ENCODE data around the gene KPNB1.
A peak's percentile ranks its signal among the peaks of the same experiment; 100 is the strongest.

The KPNB1 gene

GRCh38 chr17:47641202-47641601 lies 8.5 kb upstream of the KPNB1 start:
- Histone ChIP-seq H3K4me3 (ENCODE audit: low read length) (no peak overlapping the region), H3K27ac (ENCODE audit: low read length) (no peak overlapping the region), H3K9me3 (ENCODE audit: control insufficient read depth, low read depth, low read length) (no peaks in the 10 kb centered on the region), H3K36me3 (ENCODE audit: control insufficient read depth, low read depth, low read length) (peaks cover 3% of the 10 kb centered on the region), H3K4me1 (ENCODE audit: control insufficient read depth, low read depth, low read length) (no peaks in the 10 kb centered on the region), H3K27me3 (ENCODE audit: control insufficient read depth, insufficient read depth, low read length) (no peaks in the 10 kb centered on the region), H3K9ac (ENCODE audit: low read length) (no peak overlapping the region)

DNA sequence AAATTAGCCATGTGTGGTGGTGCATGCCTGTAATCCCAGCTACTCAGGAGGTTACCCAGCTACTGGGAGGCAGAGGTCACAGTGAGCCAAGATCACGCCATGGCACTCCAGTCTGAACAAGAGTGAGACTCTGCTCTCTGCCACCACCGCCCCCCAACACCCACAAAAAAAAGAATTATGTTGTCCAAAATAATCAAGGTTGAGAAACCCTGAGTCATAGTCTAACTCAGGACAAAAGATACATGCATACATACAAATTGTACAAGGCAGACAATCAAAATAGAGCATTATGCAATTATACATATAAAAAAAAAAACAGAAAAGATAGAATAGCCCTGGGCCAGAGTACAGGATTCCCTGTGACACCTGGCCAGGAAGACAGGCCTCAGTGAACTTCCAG lies 6.6 kb upstream of the KPNB1 start:
- no peak overlapping the region for H3K27ac ChIP-seq (ENCODE audit: low read length)
- H3K36me3 ChIP-seq (ENCODE audit: control insufficient read depth, low read depth, low read length) = no peaks in the 10 kb centered on the region
- no peak overlapping the region for H3K4me3 ChIP-seq (ENCODE audit: low read length)
- H3K9ac ChIP-seq (ENCODE audit: low read length) = no peak overlapping the region
- no peaks in the 10 kb centered on the region for H3K27me3 ChIP-seq (ENCODE audit: control insufficient read depth, insufficient read depth, low read length)
- no peaks in the 10 kb centered on the region for H3K4me1 ChIP-seq (ENCODE audit: control insufficient read depth, low read depth, low read length)
- no peaks in the 10 kb centered on the region for H3K9me3 ChIP-seq (ENCODE audit: control insufficient read depth, low read depth, low read length)

DNA sequence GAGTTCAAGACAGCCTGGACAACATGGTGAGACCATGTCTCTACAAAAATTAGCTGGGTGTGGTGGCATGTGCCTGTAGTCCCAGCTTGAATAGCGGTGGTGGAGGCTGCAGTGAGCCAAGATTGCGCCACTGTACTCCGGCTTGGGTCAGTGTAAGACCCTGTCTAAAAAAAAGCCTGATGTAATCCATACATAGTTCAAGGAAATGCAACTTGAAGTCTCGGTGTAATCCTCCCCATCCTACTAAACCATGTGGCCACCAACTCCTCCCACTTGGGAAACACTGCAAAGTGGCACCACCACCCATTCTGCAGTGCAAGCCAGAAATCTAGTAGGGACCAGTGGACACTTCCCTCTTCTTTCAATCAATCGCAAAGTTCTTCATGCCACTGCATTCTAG lies 5.4 kb upstream of the KPNB1 start:
- H3K4me3 ChIP-seq (ENCODE audit: low read length) = no peak overlapping the region
- no peaks in the 10 kb centered on the region for H3K36me3 ChIP-seq (ENCODE audit: control insufficient read depth, low read depth, low read length)
- no peak overlapping the region for H3K27ac ChIP-seq (ENCODE audit: low read length)
- no peak overlapping the region for H3K9ac ChIP-seq (ENCODE audit: low read length)
- no peaks in the 10 kb centered on the region for H3K9me3 ChIP-seq (ENCODE audit: control insufficient read depth, low read depth, low read length)
- H3K27me3 ChIP-seq (ENCODE audit: control insufficient read depth, insufficient read depth, low read length) = no peaks in the 10 kb centered on the region
- H3K4me1 ChIP-seq (ENCODE audit: control insufficient read depth, low read depth, low read length) = no peaks in the 10 kb centered on the region

- no peaks in the 10 kb centered on the region for H3K9me3 ChIP-seq (ENCODE audit: control insufficient read depth, low read depth, low read length)
- peak overlapping the region; percentile 39 for H3K27ac ChIP-seq (ENCODE audit: low read length)
- H3K36me3 ChIP-seq (ENCODE audit: control insufficient read depth, low read depth, low read length) = peaks cover 42% of the 10 kb centered on the region
- H3K4me3 ChIP-seq (ENCODE audit: low read length) = peak overlapping the region; percentile 70
- H3K27me3 ChIP-seq (ENCODE audit: control insufficient read depth, insufficient read depth, low read length) = no peaks in the 10 kb centered on the region
- H3K9ac ChIP-seq (ENCODE audit: low read length) = peak overlapping the region; percentile 79
- peaks cover 17% of the 10 kb centered on the region for H3K4me1 ChIP-seq (ENCODE audit: control insufficient read depth, low read depth, low read length)
These were observed 329 bp downstream of the KPNB1 start for GRCh38 chr17:47649972-47650524.

DNA sequence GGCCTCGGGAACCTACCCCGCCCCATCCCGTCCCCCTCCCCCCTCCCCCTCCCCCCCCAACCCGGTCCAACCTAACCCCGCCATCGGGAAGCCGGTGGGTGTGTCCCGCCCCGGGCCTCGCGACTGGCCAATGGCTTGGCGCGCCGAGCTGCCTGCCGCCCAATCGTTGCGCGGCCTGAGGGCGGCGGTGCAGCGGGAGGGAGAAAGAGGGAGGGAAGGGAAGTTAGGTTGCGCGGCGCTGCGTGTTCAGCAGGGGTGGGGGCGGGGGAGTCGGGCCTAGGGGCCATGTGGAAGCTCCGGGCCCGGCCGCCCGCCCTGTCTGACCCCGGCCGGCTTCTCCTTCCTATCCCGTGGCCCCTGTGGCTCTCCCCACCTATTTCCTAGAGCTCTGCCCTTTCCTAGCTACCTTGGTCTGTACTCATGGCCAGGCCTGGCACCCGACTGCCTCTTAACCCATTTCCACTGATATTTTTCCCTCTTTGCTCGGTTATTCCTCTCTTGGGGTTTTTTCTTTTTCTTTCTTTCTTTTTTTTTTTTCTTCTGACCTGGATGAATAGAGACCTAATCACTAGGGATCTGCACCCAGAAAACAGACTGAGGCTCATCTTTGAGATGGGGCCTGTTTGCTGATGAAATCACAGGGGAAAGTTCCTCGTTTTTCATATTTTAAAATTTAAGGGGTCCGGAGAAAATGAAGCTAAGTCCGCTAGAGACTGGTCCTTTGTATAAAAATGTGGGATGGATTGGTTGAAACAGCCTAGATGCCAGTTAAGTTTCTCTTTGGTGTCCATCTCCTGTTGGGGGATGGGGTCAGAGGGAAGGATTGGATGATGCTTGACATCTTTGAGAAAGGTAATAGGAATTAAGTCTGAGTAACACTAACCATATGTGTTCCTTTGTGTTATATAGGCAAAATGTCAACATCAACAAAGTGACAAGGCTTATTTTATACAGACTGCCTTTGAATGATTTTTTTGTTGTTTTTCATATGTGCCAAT lies 1.1 kb downstream of the KPNB1 start:
- Histone ChIP-seq H3K9ac (ENCODE audit: low read length) (peak overlapping the region; percentile 94), H3K36me3 (ENCODE audit: control insufficient read depth, low read depth, low read length) (peaks cover 50% of the 10 kb centered on the region), H3K27me3 (ENCODE audit: control insufficient read depth, insufficient read depth, low read length) (no peaks in the 10 kb centered on the region), H3K4me1 (ENCODE audit: control insufficient read depth, low read depth, low read length) (peaks cover 17% of the 10 kb centered on the region), H3K9me3 (ENCODE audit: control insufficient read depth, low read depth, low read length) (no peaks in the 10 kb centered on the region), H3K27ac (ENCODE audit: low read length) (peak overlapping the region; percentile 80), H3K4me3 (ENCODE audit: low read length) (peak overlapping the region; percentile 94)

- Histone ChIP-seq H3K36me3 (ENCODE audit: control insufficient read depth, low read depth, low read length) (peaks cover 58% of the 10 kb centered on the region), H3K9me3 (ENCODE audit: control insufficient read depth, low read depth, low read length) (no peaks in the 10 kb centered on the region), H3K4me1 (ENCODE audit: control insufficient read depth, low read depth, low read length) (peaks cover 17% of the 10 kb centered on the region), H3K27ac (ENCODE audit: low read length) (no peak overlapping the region), H3K27me3 (ENCODE audit: control insufficient read depth, insufficient read depth, low read length) (no peaks in the 10 kb centered on the region), H3K9ac (ENCODE audit: low read length) (peak overlapping the region; percentile 94), H3K4me3 (ENCODE audit: low read length) (peak overlapping the region; percentile 94)
These were observed 2.0 kb downstream of the KPNB1 start for GRCh38 chr17:47651704-47652103.

DNA sequence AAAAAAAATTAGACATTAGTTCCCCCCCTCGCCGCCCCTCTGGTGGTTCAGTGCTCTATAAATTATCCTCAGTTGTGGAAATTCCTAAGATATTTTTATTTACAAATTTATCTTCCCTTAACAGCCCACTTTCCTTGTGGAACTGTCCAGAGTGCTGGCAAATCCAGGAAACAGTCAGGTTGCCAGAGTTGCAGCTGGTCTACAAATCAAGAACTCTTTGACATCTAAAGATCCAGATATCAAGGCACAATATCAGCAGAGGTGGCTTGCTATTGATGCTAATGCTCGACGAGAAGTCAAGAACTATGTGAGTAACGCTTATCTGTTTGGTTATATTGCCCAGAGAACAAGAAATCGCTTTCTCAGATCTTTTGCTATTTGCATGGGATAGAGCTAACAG lies 2.9 kb downstream of the KPNB1 start:
- Histone ChIP-seq H3K36me3 (ENCODE audit: control insufficient read depth, low read depth, low read length) (peaks cover 67% of the 10 kb centered on the region), H3K4me1 (ENCODE audit: control insufficient read depth, low read depth, low read length) (peaks cover 17% of the 10 kb centered on the region), H3K9ac (ENCODE audit: low read length) (no peak overlapping the region), H3K9me3 (ENCODE audit: control insufficient read depth, low read depth, low read length) (no peaks in the 10 kb centered on the region), H3K27me3 (ENCODE audit: control insufficient read depth, insufficient read depth, low read length) (no peaks in the 10 kb centered on the region), H3K27ac (ENCODE audit: low read length) (no peak overlapping the region), H3K4me3 (ENCODE audit: low read length) (peak overlapping the region; percentile 27)

DNA sequence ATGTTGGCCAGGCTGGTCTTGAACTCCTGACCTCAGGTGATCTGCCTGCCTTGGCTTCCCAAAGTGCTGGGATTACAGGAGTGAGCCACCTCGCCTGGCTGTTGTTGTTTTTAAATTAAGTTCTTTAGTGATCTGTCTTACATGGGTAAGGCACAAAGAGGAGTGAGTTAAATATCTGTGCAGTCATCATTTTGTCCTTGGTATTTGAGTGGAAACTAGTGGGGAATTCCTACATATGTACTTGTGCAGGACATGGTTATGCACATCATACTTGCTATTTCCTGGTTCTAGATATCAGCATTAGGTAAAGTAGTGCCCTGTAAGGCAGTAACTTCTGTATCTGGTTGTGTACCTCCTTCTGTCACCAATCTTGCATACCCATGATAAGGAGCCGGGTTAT lies 3.7 kb downstream of the KPNB1 start:
- Histone ChIP-seq H3K9me3 (ENCODE audit: control insufficient read depth, low read depth, low read length) (no peaks in the 10 kb centered on the region), H3K27me3 (ENCODE audit: control insufficient read depth, insufficient read depth, low read length) (no peaks in the 10 kb centered on the region), H3K4me3 (ENCODE audit: low read length) (no peak overlapping the region), H3K27ac (ENCODE audit: low read length) (no peak overlapping the region), H3K4me1 (ENCODE audit: control insufficient read depth, low read depth, low read length) (peaks cover 17% of the 10 kb centered on the region), H3K36me3 (ENCODE audit: control insufficient read depth, low read depth, low read length) (peaks cover 76% of the 10 kb centered on the region), H3K9ac (ENCODE audit: low read length) (no peak overlapping the region)

DNA sequence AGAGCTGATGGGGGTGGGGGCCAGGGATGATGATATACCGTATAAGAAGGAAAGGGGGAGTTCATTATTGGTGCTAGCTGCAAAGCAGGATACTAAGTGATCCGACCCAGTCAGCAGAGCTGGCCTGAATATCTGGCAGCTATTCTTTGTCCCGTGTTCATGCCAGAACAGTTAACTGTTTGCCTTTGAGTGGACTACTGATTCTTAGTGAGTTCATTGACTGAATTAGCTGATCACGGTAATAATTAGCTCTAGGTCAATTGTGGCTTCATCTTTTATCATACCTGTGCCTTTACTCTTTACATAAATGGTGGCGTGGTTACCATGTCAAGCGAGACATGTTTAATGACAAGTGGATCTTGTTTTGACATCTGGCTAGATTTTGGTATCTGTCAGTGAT lies 5.3 kb downstream of the KPNB1 start:
- Histone ChIP-seq H3K9ac (ENCODE audit: low read length) (no peak overlapping the region), H3K4me3 (ENCODE audit: low read length) (no peak overlapping the region), H3K27me3 (ENCODE audit: control insufficient read depth, insufficient read depth, low read length) (no peaks in the 10 kb centered on the region), H3K27ac (ENCODE audit: low read length) (no peak overlapping the region), H3K36me3 (ENCODE audit: control insufficient read depth, low read depth, low read length) (peaks cover 89% of the 10 kb centered on the region), H3K9me3 (ENCODE audit: control insufficient read depth, low read depth, low read length) (no peaks in the 10 kb centered on the region), H3K4me1 (ENCODE audit: control insufficient read depth, low read depth, low read length) (peaks cover 17% of the 10 kb centered on the region)

DNA sequence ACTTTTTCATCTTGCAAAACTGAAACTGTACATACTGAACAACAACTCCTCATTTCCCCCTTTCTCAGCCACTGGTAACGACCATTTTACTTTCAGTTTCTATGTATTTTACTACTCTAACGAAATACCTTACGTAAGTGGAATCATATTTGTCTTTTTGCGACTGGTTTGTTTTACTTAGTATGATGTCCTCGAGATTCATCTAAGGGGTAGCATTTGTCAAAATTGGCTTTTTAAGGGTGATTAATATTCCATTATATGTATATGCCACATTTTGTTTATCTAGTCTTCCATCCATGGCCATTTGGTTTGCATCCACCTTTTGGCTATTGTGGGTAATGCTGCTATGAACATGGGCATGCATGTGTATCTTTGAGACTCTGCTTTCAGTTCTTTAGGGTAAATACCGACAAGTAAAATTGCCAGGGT lies 10.4 kb downstream of the KPNB1 start:
- Histone ChIP-seq H3K27ac (ENCODE audit: low read length) (no peak overlapping the region), H3K9ac (ENCODE audit: low read length) (no peak overlapping the region), H3K4me1 (ENCODE audit: control insufficient read depth, low read depth, low read length) (peaks cover 11% of the 10 kb centered on the region), H3K9me3 (ENCODE audit: control insufficient read depth, low read depth, low read length) (no peaks in the 10 kb centered on the region), H3K4me3 (ENCODE audit: low read length) (no peak overlapping the region), H3K27me3 (ENCODE audit: control insufficient read depth, insufficient read depth, low read length) (no peaks in the 10 kb centered on the region), H3K36me3 (ENCODE audit: control insufficient read depth, low read depth, low read length) (peaks cover 97% of the 10 kb centered on the region)

DNA sequence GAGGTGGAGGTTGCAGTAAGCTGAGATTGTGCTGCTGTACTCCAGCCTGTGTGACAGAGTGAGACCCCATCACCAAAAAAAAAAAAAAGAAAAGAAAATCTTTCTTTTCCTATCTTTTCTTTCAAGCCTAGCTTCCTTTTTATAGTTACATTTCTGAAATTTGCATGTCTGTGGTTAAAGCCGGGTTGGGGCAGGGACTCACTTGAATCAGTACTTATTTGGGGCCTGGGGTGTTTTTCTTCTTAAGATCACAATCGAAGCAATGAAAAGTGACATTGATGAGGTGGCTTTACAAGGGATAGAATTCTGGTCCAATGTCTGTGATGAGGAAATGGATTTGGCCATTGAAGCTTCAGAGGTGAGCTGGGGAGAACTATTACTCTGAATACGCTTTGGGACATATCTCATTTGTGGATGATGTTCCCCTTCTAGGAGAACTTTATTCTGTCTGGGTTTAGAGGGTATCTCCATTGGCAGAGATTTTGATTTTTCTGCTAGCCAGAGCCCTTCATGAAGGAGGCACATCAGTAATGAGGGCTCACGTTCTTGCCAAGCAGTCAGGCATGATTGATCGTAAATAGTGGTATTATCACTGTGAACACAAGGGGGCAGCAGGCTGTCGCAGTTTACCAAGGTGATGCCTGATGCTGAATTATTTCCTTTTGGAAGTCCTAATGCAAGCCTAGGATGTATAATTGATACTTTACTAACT lies 14.3 kb downstream of the KPNB1 start:
- Histone ChIP-seq H3K4me1 (ENCODE audit: control insufficient read depth, low read depth, low read length) (peaks cover 15% of the 10 kb centered on the region), H3K27ac (ENCODE audit: low read length) (peak overlapping the region; percentile 11), H3K9ac (ENCODE audit: low read length) (no peak overlapping the region), H3K9me3 (ENCODE audit: control insufficient read depth, low read depth, low read length) (no peaks in the 10 kb centered on the region), H3K27me3 (ENCODE audit: control insufficient read depth, insufficient read depth, low read length) (no peaks in the 10 kb centered on the region), H3K36me3 (ENCODE audit: control insufficient read depth, low read depth, low read length) (peaks cover 94% of the 10 kb centered on the region), H3K4me3 (ENCODE audit: low read length) (no peak overlapping the region)
